Ascending aorta (tissue), 2 donors: ENCODE results near the gene TEAD1. TPM values are rescaled to one million over a fixed set of nuclear protein-coding genes. Genes with fewer than 3 reads are reported as not detected.
A peak's percentile ranks its signal among the peaks of the same experiment; 100 is the strongest.

Experiments used
- DNase-seq, 2 donors: peaks; one replicate each; pipeline ENCODE4 v3.0.0-alpha.2; 2019; ENCODE audit warnings: low spot score in 2 of 2
- H3K27ac ChIP-seq, 2 donors: fragments of 200-600 bp; sonication (generic); one replicate each; pipeline ENCODE4 v1.5.1; 2016 to 2017; ENCODE audit warnings: mild to moderate bottlenecking in 1 of 2
- H3K27me3 ChIP-seq: fragments of 200-600 bp; sonication (generic); one replicate; pipeline ENCODE4 v1.5.1; 2017
- H3K36me3 ChIP-seq, 2 donors: fragments of 200-600 bp; sonication (generic); one replicate each; pipeline ENCODE4 v1.5.1; 2016
- H3K4me1 ChIP-seq, 2 donors: fragments of 200-600 bp; sonication (generic); one replicate each; pipeline ENCODE4 v1.5.1; 2016 to 2017; ENCODE audit warnings: mild to moderate bottlenecking in 1 of 2
- H3K4me3 ChIP-seq, 2 donors: fragments of 200-600 bp; sonication (generic); one replicate each; pipeline ENCODE4 v1.5.1; 2016 to 2017; ENCODE audit warnings: mild to moderate bottlenecking in 1 of 2
- H3K9me3 ChIP-seq, 2 donors: fragments of 200-600 bp; sonication (generic); one replicate each; pipeline ENCODE4 v1.5.1; 2016
- intact Hi-C: fragments of 100-400 bp; cut with DNase I; formaldehyde crosslinking; loops from one replicate; pipeline ENCODE4 v1.15.1; 2023
- total RNA-seq: library from RNA; depleted of rRNA; stranded (reverse); fragments of >200 nt; gene quantifications from one replicate; pipeline ENCODE4 v1.1.0, GENCODE V29; 2016
- TF ChIP-seq, protein P1 (sequence below), 3 experiments: fragments of 200-600 bp in 2 of 3; fragments of 450-650 bp in 1 of 3; sonication (generic) in 2 of 3; IDR thresholded peaks; one replicate each; pipeline ENCODE4 v1.5.1; 2016 to 2019; ENCODE audit warnings: antibody characterized with exemption in 3 of 3, mild to moderate bottlenecking in 1 of 3, moderate library complexity in 1 of 3

Gene TEAD1
- total RNA-seq, 1 donor from 2014 or later: 112 TPM

DNA sequence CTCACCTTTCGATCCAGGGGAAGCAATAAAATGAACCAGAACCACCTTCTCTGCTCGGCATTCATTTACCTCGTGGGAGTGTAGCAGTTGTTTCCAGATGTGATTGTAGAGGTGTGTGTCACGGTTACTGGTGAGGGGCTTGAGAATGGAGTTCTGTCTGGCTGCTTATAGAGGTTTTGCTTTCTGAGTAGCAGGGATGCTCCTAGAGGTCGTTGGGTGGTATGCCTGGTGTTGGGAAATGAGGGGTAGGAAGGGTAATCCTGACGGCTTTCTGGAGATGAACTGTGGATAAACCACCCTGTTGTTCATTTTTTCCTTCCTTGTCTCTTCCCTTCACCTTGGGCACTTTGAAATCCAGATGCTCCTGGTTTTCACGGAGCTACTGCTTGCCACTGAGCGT lies 8.1 kb downstream of the TEAD1 start:
- DNase-seq: no peak
- Histone ChIP-seq H3K27me3 (no peaks in the 10 kb centered on the region), H3K4me1 (peaks cover 7 to 27% of the 10 kb centered on the region in 2 donors), H3K27ac (no peak overlapping the region), H3K9me3 (no peaks in the 10 kb centered on the region), H3K36me3 (no peaks in the 10 kb centered on the region), H3K4me3 (no peak overlapping the region)
- intact Hi-C loops: loop anchor here (10.0 kb wide), 1 partner anchor 593 kb away; the partner anchor contains the start of gene BMAL1
- TF ChIP-seq, protein P1, sequence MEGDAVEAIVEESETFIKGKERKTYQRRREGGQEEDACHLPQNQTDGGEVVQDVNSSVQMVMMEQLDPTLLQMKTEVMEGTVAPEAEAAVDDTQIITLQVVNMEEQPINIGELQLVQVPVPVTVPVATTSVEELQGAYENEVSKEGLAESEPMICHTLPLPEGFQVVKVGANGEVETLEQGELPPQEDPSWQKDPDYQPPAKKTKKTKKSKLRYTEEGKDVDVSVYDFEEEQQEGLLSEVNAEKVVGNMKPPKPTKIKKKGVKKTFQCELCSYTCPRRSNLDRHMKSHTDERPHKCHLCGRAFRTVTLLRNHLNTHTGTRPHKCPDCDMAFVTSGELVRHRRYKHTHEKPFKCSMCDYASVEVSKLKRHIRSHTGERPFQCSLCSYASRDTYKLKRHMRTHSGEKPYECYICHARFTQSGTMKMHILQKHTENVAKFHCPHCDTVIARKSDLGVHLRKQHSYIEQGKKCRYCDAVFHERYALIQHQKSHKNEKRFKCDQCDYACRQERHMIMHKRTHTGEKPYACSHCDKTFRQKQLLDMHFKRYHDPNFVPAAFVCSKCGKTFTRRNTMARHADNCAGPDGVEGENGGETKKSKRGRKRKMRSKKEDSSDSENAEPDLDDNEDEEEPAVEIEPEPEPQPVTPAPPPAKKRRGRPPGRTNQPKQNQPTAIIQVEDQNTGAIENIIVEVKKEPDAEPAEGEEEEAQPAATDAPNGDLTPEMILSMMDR (IDR thresholded peaks at IDR 0.05): no peak

DNA sequence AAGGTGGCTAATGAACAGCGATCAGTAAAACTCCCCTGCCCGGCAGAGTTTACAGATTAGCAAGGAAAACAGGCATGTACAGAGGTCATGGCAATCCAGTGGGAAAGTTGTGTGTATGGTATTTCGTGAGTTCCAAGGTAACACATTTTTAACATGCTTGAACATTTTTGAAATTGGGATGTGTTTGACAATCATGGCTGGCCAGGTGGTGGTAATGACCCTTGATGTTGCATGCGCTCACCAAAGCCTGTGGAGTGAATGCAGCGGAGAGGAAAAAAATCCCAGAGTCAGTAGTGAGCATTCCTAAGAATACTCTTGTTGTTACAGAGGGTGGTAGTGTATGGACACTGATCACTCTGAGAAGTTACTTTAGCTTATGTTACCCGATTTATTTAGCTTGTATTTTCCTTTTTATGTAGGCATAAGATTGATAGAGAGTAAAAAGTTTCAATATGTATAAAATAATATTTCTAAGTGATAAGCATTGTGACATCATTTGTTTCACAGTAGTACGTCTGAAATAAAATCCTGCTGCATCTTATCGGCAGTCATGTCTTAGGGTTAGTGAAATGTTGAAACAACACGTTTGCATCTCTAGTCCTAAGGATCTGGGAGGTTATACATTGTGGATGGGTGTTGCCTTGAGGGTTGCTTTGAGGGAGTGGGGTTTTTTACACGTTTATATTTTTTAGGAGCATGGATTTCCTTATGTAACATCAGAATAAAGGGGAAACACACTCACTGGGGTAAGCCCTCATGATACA lies 8.7 kb downstream of the TEAD1 start:
- peaks cover 7 to 32% of the 10 kb centered on the region in 2 donors for H3K4me1 ChIP-seq
- H3K27me3 ChIP-seq: no peaks in the 10 kb centered on the region
- no peaks in the 10 kb centered on the region for H3K9me3 ChIP-seq
- no peaks in the 10 kb centered on the region for H3K36me3 ChIP-seq
- DNase-seq: no peak
- TF ChIP-seq, protein P1 (IDR thresholded peaks at IDR 0.05): no peak
- no peak overlapping the region for H3K4me3 ChIP-seq
- H3K27ac ChIP-seq: no peak overlapping the region
- intact Hi-C loops: loop anchor here (10.0 kb wide), 1 partner anchor 592 kb away; the partner anchor contains the start of gene BMAL1

DNA sequence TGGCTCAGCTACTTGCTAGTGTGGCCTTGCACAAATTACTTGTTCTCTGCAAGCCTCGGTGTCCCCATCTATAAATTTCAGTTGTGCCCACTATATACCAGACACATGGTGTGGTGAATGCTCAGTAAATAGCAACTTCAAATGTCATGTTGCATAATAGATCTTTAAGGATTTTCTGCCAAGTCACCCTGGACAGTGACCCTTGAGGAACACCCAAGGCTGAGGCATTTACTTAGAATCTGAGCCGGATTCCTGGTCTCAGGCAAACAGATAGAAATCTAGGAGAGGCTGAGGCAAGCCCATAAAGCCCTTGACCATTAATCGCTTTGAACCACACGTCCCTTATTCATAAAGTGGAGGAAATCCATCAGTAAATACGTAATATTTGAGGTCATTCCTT lies 9.7 kb downstream of the TEAD1 start:
- Histone ChIP-seq H3K4me3 (no peak overlapping the region), H3K36me3 (no peaks in the 10 kb centered on the region), H3K4me1 (peaks cover 7 to 40% of the 10 kb centered on the region in 2 donors), H3K27ac (no peak overlapping the region), H3K27me3 (no peaks in the 10 kb centered on the region), H3K9me3 (no peaks in the 10 kb centered on the region)
- no peak for DNase-seq
- TF ChIP-seq, protein P1 (IDR thresholded peaks at IDR 0.05): no peak
- intact Hi-C loops: loop anchor here (10.0 kb wide), 1 partner anchor 591 kb away; the partner anchor contains the start of gene BMAL1

DNA sequence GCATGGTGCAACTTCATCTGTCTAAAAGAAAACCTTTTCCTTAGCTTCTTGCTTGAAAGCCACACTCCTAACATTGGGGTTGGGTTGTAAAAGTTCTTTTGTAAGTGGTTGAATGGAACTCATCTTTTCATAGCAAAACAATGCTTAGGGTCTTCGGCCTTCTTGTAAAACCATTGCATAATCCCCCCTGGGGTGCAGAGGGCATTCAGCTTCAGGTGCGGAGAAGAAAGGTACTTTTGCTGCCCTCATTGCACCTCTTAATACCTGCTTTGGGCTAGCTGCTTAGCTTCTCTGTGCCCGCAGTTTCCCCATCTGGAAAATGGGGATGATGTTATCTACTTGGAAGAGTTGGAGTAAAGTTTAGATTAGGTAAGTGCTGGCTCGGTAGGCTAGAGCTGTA lies 10.1 kb downstream of the TEAD1 start:
- H3K27ac ChIP-seq: no peak overlapping the region
- H3K27me3 ChIP-seq: no peaks in the 10 kb centered on the region
- H3K9me3 ChIP-seq: no peaks in the 10 kb centered on the region
- no peaks in the 10 kb centered on the region for H3K36me3 ChIP-seq
- intact Hi-C loops: loop anchor here (10.0 kb wide), 1 partner anchor 590 kb away; the partner anchor contains the start of gene BMAL1
- peaks cover 7 to 40% of the 10 kb centered on the region in 2 donors for H3K4me1 ChIP-seq
- DNase-seq: no peak
- TF ChIP-seq, protein P1 (IDR thresholded peaks at IDR 0.05): no peak
- H3K4me3 ChIP-seq: no peak overlapping the region

DNA sequence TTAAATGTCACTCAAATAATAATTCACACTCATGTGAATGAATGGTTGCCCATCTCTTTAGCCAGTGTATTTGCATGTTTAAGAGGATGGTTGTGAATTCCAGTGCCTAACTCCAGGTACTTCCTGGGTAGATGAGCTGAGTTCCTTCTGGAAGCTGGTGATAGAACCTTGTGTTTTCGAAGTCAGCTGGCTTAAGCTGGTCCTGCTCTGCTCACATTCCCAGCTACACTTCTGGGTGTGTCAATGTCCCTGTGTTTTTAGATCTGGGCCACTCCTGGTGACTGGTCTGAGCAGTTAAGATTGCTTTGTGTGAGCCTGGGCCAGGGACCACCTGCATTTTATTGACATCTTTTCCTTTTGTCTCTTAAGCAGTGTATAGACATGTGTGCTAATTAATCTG lies 10.6 kb downstream of the TEAD1 start:
- no peak overlapping the region for H3K4me3 ChIP-seq
- peak overlapping the region in 1 of 2 donors; percentile 83 for H3K27ac ChIP-seq
- no peaks in the 10 kb centered on the region for H3K36me3 ChIP-seq
- intact Hi-C loops: loop anchor here (10.0 kb wide), 1 partner anchor 590 kb away; the partner anchor contains the start of gene BMAL1
- H3K4me1 ChIP-seq: peaks cover 6 to 39% of the 10 kb centered on the region in 2 donors
- DNase-seq: no peak
- TF ChIP-seq, protein P1 (IDR thresholded peaks at IDR 0.05): no peak
- no peaks in the 10 kb centered on the region for H3K27me3 ChIP-seq
- H3K9me3 ChIP-seq: no peaks in the 10 kb centered on the region
